ENCODE measurements around the gene GPRC5B. TPM values are rescaled to one million over a fixed set of nuclear protein-coding genes. Genes with fewer than 3 reads are reported as not detected.

Gene GPRC5B
- total RNA-seq, 1 donor from 2014 or later: 21.1 TPM

DNA sequence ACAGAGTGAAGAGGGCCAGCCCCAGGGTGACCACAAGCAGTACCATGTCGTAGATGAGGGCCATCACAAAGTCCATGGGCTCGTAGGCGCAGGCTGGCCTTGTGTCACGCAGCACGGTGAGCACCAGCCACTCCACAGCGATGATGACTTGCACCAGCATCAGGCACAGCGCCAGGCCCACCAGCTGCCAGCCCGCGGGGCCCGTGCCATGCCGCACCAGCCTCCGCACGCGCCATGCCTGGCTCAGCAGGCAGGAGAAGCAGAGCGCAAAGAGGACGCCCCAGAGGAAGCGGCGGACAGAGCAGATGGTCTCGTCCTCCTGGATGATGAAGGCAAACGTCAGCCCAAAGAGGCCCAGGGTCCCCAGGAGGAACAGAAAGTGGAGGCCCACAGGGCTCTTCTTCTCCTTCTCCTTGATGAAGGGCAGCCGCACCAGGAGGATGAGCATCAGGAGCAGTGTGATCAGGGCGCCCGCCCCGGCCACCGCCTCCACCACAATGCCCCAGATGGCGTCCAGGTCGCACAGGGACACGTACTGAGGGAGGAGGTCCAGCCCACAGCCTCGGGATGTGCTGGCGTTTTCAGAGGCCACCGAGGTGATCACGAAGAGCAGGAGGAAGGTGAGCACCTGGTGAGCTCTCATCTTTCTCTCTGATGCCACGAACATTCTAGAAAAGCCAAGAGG, 12.3 kb downstream of the GPRC5B start:
- no peak for ATAC-seq
- Histone ChIP-seq H3K4me3 (no peak overlapping the region), H3K36me3 (no peaks in the 10 kb centered on the region), H3K4me1 (no peaks in the 10 kb centered on the region), H3K9me3 (no peaks in the 10 kb centered on the region), H3K27me3 (no peaks in the 10 kb centered on the region), H3K27ac (no peak overlapping the region)
- TF ChIP-seq, protein P1, sequence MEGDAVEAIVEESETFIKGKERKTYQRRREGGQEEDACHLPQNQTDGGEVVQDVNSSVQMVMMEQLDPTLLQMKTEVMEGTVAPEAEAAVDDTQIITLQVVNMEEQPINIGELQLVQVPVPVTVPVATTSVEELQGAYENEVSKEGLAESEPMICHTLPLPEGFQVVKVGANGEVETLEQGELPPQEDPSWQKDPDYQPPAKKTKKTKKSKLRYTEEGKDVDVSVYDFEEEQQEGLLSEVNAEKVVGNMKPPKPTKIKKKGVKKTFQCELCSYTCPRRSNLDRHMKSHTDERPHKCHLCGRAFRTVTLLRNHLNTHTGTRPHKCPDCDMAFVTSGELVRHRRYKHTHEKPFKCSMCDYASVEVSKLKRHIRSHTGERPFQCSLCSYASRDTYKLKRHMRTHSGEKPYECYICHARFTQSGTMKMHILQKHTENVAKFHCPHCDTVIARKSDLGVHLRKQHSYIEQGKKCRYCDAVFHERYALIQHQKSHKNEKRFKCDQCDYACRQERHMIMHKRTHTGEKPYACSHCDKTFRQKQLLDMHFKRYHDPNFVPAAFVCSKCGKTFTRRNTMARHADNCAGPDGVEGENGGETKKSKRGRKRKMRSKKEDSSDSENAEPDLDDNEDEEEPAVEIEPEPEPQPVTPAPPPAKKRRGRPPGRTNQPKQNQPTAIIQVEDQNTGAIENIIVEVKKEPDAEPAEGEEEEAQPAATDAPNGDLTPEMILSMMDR (IDR thresholded peaks at IDR 0.05): no peak
- no peak for DNase-seq
- intact Hi-C loops (cut with DNase I): no loop called here

DNA sequence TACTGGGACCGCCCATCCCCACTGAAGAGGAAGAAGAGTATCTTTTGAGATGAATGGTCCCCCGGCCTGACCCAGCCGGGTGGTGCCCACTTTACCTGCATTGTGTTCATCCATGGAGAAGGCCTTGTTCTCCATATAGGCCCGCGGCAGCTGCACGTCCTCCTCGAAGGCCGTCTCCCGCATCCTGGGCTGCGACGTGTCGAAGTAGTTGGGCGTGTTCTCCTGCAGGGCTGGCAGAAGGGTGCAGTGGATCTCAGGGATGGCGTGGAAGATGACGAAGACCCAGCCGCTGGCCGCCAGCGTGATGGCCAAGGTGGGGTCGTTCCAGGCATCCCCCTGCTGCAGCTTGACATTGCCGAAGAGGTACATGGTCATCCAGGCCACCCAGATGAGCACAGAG, 12.9 kb downstream of the GPRC5B start:
- H3K27ac ChIP-seq: no peak overlapping the region
- H3K36me3 ChIP-seq: no peaks in the 10 kb centered on the region
- intact Hi-C loops (cut with DNase I): no loop called here

DNA sequence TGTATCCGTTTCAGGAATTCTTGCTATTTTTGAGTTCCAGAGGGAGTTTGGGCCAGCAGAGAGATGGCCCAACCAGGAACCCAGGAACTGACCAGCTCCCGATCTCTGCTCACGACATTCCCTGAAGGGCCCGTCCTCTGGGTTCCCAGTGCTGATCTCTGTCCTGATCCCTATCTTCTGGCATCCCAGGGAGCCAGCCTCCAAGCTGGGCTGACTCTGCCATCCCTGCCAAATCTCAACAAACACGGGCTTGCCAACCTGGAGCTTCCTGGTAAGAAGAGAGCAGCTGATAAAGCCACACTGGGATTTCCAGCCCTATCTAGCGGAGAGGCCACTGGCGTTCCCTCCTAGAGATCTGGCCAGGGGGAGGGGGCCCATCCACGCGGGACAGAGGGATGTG, 16.2 kb downstream of the GPRC5B start:
- TF ChIP-seq, protein P1 (IDR thresholded peaks at IDR 0.05): no peak
- no peak for DNase-seq
- Histone ChIP-seq H3K9me3 (no peaks in the 10 kb centered on the region), H3K4me3 (no peak overlapping the region), H3K36me3 (no peaks in the 10 kb centered on the region), H3K27me3 (no peaks in the 10 kb centered on the region), H3K4me1 (no peaks in the 10 kb centered on the region), H3K27ac (no peak overlapping the region)
- intact Hi-C loops (cut with DNase I): no loop called here
- no peak for ATAC-seq

More for the DNA sequence above, 12.9 kb downstream of the GPRC5B start:
- Histone ChIP-seq H3K9me3 (no peaks in the 10 kb centered on the region), H3K4me1 (no peaks in the 10 kb centered on the region), H3K27me3 (no peaks in the 10 kb centered on the region), H3K4me3 (no peak overlapping the region)
- DNase-seq (no peak), ATAC-seq (no peak)
- TF ChIP-seq, protein P1 (IDR thresholded peaks at IDR 0.05): no peak

DNA sequence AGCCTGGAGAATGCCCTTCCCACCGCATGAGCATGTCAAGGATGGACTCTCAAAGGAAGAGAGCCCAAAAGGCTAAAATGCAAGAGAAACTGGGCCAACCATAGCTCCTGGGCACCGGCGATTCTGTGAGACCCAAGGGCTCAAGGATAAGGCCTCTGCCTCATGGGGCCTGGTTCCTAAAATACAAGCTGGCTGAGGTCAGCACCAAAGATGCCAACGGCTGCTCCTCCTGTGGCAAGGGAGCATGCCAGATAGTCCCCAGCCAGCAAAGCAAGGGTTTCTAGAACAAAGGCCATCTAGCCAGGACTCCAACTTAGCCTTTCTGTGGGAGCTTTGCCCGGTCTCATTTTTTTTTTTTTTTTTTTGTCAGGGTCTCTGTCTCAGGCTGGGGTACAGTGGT, 20.1 kb downstream of the GPRC5B start:
- no peak overlapping the region for H3K27ac ChIP-seq
- no peak overlapping the region for H3K4me3 ChIP-seq
- no peaks in the 10 kb centered on the region for H3K27me3 ChIP-seq
- H3K36me3 ChIP-seq: no peaks in the 10 kb centered on the region
- TF ChIP-seq, protein P1 (IDR thresholded peaks at IDR 0.05): no peak
- no peaks in the 10 kb centered on the region for H3K9me3 ChIP-seq
- DNase-seq (no peak), ATAC-seq (no peak)
- H3K4me1 ChIP-seq: no peaks in the 10 kb centered on the region
- intact Hi-C loops (cut with DNase I): no loop called here

DNA sequence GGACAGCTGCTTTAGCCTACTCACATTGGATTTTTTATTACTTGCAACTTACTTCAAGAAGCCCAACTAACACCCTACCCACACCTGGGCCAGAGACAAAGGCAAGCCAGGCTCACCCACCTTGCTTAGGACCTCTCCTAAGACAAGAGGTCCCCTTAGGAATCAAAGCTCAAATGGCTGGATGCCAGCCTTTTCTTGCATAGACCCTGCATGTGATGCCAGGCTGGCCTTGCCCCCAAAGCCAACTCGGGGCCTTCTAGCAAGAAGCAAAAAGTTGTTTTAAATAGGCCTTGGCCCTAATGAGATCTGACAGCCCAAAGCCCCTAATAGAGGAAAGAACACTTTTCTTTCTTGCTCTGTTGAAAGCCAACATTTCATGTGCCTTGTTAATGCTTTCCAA, 20.7 kb downstream of the GPRC5B start:
- no peaks in the 10 kb centered on the region for H3K4me1 ChIP-seq
- no peaks in the 10 kb centered on the region for H3K36me3 ChIP-seq
- no peaks in the 10 kb centered on the region for H3K9me3 ChIP-seq
- no peak overlapping the region for H3K27ac ChIP-seq
- H3K4me3 ChIP-seq: no peak overlapping the region
- TF ChIP-seq, protein P1 (IDR thresholded peaks at IDR 0.05): no peak
- DNase-seq: no peak
- no peak for ATAC-seq
- no peaks in the 10 kb centered on the region for H3K27me3 ChIP-seq
- intact Hi-C loops (cut with DNase I): no loop called here
